Ascending aorta (tissue), 2 donors: ENCODE measurements around the gene TMEM170A. TPM values are rescaled to one million over a fixed set of nuclear protein-coding genes. Genes with fewer than 3 reads are reported as not detected.

Source experiments
- DNase-seq, 2 donors: peaks; one replicate each; pipeline ENCODE4 v3.0.0-alpha.2; 2019; ENCODE audit warnings: low spot score in 2 of 2
- H3K27ac ChIP-seq, 2 donors: fragments of 200-600 bp; sonication (generic); one replicate each; pipeline ENCODE4 v1.5.1; 2016 to 2017; ENCODE audit warnings: mild to moderate bottlenecking in 1 of 2
- H3K27me3 ChIP-seq: fragments of 200-600 bp; sonication (generic); one replicate; pipeline ENCODE4 v1.5.1; 2017
- H3K36me3 ChIP-seq, 2 donors: fragments of 200-600 bp; sonication (generic); one replicate each; pipeline ENCODE4 v1.5.1; 2016
- H3K4me1 ChIP-seq, 2 donors: fragments of 200-600 bp; sonication (generic); one replicate each; pipeline ENCODE4 v1.5.1; 2016 to 2017; ENCODE audit warnings: mild to moderate bottlenecking in 1 of 2
- H3K4me3 ChIP-seq, 2 donors: fragments of 200-600 bp; sonication (generic); one replicate each; pipeline ENCODE4 v1.5.1; 2016 to 2017; ENCODE audit warnings: mild to moderate bottlenecking in 1 of 2
- H3K9me3 ChIP-seq, 2 donors: fragments of 200-600 bp; sonication (generic); one replicate each; pipeline ENCODE4 v1.5.1; 2016
- intact Hi-C: fragments of 100-400 bp; cut with DNase I; formaldehyde crosslinking; loops from one replicate; pipeline ENCODE4 v1.15.1; 2023
- total RNA-seq: library from RNA; depleted of rRNA; stranded (reverse); fragments of >200 nt; gene quantifications from one replicate; pipeline ENCODE4 v1.1.0, GENCODE V29; 2016
- TF ChIP-seq, protein P1 (sequence below), 3 experiments: fragments of 200-600 bp in 2 of 3; fragments of 450-650 bp in 1 of 3; sonication (generic) in 2 of 3; IDR thresholded peaks; one replicate each; pipeline ENCODE4 v1.5.1; 2016 to 2019; ENCODE audit warnings: antibody characterized with exemption in 3 of 3, mild to moderate bottlenecking in 1 of 3, moderate library complexity in 1 of 3

TMEM170A gene
- total RNA-seq, 1 donor from 2014 or later = 33.0 TPM

DNA sequence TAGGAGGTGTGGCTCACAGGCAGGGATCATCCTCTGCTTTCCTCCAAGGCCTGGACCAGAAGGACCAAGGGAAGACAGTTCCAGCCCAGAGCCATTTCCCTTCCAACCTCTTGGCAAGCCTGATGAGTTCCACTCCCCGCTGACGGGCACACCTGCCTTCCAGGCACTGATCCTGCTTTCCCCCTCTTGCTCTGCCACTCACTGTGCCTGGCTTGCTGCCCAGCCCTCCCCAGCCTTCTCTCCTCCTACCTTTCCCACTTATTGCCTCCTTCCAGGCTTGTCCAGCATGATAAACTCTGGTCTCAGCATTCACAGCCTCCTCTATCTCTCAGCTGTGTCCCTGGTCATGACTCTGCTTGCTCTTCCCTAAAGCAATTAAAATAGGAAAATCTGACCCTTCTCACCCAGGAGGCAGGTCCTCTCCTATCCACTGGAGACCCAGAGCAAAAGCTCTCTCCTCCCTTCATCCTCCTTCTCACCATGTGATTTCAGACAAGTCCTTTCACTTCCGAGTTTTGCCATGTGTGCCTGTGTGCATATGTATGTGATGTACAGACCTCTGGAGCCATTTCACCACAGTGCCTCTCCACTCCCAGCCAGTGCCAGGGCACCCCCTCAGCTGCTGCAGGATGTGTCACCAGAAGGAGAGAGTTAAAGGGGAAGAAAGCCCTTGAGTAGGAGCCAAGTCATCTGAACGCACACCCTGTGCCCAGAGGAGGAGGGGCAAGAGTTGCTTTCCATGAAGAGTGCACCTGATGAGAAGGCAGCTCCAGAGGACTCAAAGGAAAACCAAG lies 13.4 kb upstream of the TMEM170A start:
- TF ChIP-seq, protein P1, sequence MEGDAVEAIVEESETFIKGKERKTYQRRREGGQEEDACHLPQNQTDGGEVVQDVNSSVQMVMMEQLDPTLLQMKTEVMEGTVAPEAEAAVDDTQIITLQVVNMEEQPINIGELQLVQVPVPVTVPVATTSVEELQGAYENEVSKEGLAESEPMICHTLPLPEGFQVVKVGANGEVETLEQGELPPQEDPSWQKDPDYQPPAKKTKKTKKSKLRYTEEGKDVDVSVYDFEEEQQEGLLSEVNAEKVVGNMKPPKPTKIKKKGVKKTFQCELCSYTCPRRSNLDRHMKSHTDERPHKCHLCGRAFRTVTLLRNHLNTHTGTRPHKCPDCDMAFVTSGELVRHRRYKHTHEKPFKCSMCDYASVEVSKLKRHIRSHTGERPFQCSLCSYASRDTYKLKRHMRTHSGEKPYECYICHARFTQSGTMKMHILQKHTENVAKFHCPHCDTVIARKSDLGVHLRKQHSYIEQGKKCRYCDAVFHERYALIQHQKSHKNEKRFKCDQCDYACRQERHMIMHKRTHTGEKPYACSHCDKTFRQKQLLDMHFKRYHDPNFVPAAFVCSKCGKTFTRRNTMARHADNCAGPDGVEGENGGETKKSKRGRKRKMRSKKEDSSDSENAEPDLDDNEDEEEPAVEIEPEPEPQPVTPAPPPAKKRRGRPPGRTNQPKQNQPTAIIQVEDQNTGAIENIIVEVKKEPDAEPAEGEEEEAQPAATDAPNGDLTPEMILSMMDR (IDR thresholded peaks at IDR 0.05) = no peak
- Histone ChIP-seq H3K27ac (no peak overlapping the region), H3K36me3 (no peaks in the 10 kb centered on the region), H3K4me3 (no peak overlapping the region), H3K27me3 (no peaks in the 10 kb centered on the region), H3K9me3 (no peaks in the 10 kb centered on the region), H3K4me1 (no peaks in the 10 kb centered on the region)
- intact Hi-C loops = no loop called here
- no peak for DNase-seq

DNA sequence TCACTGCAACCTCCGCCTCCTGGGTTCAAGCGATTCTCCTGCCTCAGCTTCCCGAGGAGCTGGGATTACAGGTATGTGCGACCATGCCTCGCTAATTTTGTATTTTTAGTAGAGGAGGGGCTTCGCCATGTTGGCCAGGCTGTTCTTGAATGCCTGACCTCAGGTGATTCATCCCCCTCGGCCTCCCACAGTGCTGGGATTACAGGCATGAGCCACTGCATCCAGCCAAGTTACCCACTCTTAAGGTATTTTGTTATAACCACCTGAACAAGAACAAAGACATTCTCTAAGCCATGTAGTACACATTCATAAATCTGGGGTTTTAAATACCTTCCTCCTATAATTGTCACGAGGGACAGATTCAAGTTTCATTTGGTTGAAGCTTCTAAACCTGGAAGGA lies 12.3 kb upstream of the TMEM170A start:
- no peaks in the 10 kb centered on the region for H3K4me1 ChIP-seq
- no peak overlapping the region for H3K4me3 ChIP-seq
- no peak for DNase-seq
- H3K27ac ChIP-seq = no peak overlapping the region
- TF ChIP-seq, protein P1 (IDR thresholded peaks at IDR 0.05) = no peak
- no peaks in the 10 kb centered on the region for H3K9me3 ChIP-seq
- no peaks in the 10 kb centered on the region for H3K27me3 ChIP-seq
- no peaks in the 10 kb centered on the region for H3K36me3 ChIP-seq
- intact Hi-C loops = no loop called here

DNA sequence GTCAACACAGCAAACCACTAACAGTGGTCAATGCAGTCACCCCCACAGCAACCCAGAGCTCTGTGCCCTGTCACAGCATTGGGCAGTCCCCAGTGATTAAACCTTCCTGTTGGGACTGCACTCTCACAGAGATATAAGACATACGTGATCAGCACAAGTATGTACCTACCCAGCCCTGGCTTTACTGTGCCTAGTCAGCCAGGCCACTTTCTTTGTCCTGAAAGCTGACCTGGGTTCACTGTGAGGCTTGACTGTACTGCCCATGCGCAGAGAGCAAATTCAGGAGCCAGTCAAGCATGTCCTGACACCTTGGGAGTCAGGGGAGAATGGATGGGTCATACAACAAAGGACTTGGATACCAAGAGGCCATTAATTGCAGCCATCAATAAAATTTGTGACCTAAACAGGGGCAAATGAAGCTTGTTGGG lies 10.9 kb upstream of the TMEM170A start:
- TF ChIP-seq, protein P1 (IDR thresholded peaks at IDR 0.05) = no peak
- no peaks in the 10 kb centered on the region for H3K9me3 ChIP-seq
- no peaks in the 10 kb centered on the region for H3K36me3 ChIP-seq
- no peaks in the 10 kb centered on the region for H3K4me1 ChIP-seq
- no peaks in the 10 kb centered on the region for H3K27me3 ChIP-seq
- H3K27ac ChIP-seq = no peak overlapping the region
- intact Hi-C loops = no loop called here
- no peak for DNase-seq
- H3K4me3 ChIP-seq = no peak overlapping the region

DNA sequence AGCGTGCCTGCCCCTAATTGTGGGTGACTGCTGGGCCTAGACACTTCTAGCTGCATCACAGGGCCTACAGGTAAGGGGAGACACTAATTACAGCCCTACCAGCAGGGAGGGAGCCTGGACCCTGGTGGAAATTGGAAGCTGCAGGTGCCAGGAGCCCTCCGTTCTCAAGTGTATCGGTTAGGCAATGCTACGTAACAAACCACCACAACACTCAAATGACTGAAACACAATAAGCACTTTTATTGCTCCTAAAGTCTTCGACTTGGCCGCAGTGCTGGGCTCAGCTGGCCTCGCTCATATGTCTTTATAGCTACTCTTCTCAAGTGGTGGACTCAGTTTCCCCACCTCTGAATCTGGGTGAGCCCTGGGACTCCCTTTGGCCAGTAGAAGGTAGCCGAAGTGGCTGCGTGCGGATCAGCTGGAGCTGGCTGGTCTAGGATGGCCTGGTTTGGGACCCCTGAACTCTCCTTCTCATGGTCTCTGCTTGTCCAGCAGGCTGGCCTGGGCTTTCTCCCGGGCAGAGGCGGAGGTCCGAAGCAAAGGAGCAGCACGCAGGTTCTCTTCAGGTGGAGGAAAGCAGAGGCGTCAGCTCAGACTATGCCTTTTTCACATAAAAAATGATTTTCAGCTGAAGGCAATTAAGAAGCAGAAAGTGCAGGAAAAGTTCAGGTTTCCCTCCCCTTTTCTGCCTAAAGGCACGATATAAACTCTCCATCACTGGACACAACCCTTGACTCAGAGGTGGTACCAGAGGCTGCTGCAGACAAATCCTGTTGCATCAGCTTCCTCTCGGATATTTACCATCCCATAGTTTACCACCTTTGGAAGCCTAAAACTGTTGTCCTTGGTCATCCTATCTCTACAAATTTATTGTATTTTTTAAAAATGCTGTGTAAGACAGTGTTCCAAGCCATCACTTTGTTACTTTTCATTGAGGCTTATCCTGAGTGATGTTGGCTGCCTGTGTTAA lies 8.7 kb upstream of the TMEM170A start:
- DNase-seq = no peak
- Histone ChIP-seq H3K27me3 (no peaks in the 10 kb centered on the region), H3K4me1 (no peaks in the 10 kb centered on the region), H3K4me3 (no peak overlapping the region), H3K36me3 (no peaks in the 10 kb centered on the region), H3K9me3 (no peaks in the 10 kb centered on the region), H3K27ac (no peak overlapping the region)
- intact Hi-C loops = loop anchor here (2.0 to 5.0 kb wide), 2 partner anchors 119 to 292 kb away; no protein-coding TSS in a partner anchor
- TF ChIP-seq, protein P1 (IDR thresholded peaks at IDR 0.05) = no peak

DNA sequence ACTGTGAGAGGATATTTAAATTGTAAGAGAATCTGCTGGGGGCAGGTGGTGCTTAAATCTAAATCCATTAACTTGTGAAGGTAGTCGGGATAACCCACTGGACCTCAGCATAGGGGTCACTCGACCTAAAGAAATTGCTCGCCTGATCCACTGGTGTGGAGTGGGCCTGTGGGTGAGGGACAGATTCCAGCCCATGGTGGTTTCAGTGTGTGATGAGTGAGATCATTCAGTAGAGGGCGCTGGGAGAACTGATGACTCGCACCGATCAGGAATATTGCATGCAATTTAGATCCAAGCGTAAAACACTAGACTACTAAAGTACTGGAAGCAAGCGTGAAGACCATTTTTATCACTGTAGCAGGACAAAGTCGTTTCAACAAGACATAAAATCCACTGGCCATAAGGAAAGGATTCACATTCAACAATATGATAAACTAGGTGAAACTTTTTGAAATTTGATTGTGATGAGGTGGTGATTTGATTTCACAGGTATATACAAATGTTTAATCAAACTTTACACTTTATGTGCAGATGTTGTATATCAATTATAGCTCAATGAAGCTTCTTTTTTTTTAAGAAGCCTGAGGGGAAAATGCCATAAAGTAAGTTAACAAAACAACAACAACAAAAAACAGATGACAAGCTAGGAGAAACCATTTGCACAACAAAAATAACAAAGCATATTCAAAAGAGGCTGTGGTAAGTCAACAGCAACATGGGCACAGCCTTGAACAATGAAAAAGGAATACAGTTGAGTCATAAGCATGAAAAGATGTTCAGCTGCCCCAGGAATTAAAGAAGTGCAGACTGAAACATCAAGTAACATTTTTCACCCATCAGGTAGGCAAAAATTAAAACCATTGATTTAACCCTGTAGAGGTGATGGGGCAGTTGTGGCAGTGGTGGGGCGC lies 7.5 kb upstream of the TMEM170A start:
- TF ChIP-seq, protein P1 (IDR thresholded peaks at IDR 0.05) = peak; percentile 76 to 83 (median 79)
- DNase-seq = peak in 1 of 2 donors; percentile 75
- Histone ChIP-seq H3K9me3 (no peaks in the 10 kb centered on the region), H3K4me1 (no peaks in the 10 kb centered on the region), H3K27me3 (no peaks in the 10 kb centered on the region), H3K4me3 (no peak overlapping the region), H3K36me3 (no peaks in the 10 kb centered on the region), H3K27ac (no peak overlapping the region)
- intact Hi-C loops = loop anchor here (1.0 to 5.0 kb wide), 3 partner anchors 45 to 293 kb away; no protein-coding TSS in a partner anchor
